Measurements from ENCODE around the gene LMAN2. TPM values are rescaled to one million over a fixed set of nuclear protein-coding genes. Genes with fewer than 3 reads are reported as not detected.
A peak's percentile ranks its signal among the peaks of the same experiment; 100 is the strongest.
"Not testable (repeated sequence)": the region's sequence is repeated elsewhere in the genome, so short reads cannot be mapped to it uniquely, and the experiment has no call there.

Gene LMAN2
- total RNA-seq, 1 experiment from 2014 or later, result 237 TPM

DNA sequence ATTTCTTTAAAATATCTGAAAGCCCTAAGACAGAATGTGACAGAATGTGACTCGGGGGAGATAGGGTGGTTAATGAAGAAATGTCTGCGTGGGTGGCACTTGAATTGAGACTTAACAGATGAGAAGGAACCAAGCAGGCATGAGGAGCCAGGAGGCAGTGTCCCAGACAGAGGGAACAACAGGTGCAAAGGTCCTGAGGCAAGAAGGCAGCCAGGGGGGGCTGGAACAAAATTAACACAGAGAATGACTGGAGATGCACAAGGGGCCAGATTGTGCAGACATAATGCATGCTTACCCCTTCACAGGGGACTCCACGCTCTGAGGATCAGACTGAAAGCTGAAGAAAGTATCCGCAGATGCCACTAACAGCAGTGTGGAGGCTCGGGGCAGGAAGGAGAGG lies 1.7 kb downstream of the LMAN2 start:
- no peak for DNase-seq (ENCODE audit: low read depth)

GRCh38 chr5:177349362-177349647 lies 2.2 kb downstream of the LMAN2 start:
- DNase-seq (ENCODE audit: low read depth), result no peak

DNA sequence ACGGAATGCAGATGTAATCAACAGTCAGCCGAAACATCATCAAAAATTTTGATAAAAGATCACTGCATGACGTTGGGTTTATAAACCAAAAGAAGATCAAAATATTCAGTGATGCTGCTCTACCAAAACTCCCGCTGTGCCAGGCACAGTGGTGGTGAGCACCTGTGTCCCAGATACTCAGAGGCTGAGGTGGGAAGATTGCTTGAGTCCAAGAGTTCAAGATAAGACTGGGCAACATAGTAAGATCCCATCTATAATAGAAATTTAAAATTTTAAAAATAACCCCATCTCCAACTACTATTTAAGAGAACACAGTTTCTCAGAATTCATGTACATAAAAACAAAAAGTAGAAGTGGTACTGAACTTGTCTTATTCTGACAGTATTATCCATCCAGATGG lies 3.8 kb downstream of the LMAN2 start:
- DNase-seq (ENCODE audit: low read depth), result no peak

DNA sequence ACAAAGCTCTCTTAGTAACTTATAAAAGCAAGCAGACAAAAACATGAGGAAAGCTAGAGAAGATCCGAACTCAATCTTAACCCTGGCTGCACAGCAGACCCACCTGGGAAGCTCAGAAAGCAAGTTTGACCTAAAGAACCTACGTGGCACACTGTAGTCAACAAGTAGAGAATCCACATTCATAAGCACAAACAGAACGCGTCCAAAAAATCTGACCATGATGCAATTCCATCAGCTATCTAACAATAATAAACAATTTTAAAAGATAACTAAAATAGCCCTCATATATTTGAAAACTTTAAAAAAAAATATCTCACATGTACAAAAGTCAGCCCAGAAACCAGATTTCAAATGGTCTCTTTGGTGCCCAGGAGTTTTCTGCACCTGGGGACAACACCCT lies 4.6 kb downstream of the LMAN2 start:
- DNase-seq (ENCODE audit: low read depth), result no peak

DNA sequence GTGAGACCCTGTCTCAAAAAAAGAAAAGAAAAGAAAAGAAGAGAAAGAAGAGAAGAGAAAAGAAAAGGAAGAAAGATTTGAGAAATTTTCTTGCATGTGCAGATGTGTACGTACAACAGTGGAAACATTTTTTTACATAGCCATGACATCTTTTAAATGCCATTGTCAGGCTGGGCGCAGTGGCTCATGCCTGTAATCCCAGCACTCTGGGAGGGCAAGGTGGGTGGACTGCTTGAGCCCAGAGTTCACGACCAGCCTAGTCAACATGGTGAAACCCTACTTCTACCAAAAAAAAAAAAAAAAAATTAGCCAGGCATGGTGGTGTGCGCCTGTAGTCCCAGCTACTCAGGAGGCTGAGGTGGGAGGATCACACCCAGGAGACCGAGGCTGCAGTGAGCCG lies 6.6 kb downstream of the LMAN2 start:
- no peak for DNase-seq (ENCODE audit: low read depth)

GRCh38 chr5:177343777-177344176 lies 7.7 kb downstream of the LMAN2 start:
- DNase-seq (ENCODE audit: low read depth), result no peak

DNA sequence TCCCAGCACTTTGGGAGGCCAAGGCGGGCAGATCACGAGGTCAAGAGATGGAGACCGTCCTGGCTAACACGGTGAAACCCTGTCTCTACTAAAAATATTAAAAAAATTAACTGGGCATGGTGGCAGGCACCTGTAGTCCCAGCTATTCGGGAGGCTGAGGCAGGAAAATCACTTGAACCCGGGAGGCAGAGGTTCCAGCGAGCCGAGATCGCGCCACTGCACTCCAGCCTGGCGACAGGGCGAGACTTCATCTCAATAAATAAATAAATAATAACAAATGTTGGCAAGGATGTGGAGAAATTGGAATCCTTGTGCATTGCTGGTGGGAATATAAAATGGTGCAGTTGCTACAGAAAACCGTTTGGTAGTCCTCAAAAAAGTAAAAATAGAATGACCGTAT lies 8.5 kb downstream of the LMAN2 start:
- DNase-seq (ENCODE audit: low read depth), result not testable (repeated sequence)

GRCh38 chr5:177339107-177339638 lies 12.3 kb downstream of the LMAN2 start:
- no peak for DNase-seq (ENCODE audit: low read depth)

GRCh38 chr5:177338251-177339106 lies 13.0 kb downstream of the LMAN2 start:
- DNase-seq (ENCODE audit: low read depth), result no peak

GRCh38 chr5:177336603-177337494 lies 14.6 kb downstream of the LMAN2 start:
- DNase-seq (ENCODE audit: low read depth), result no peak

DNA sequence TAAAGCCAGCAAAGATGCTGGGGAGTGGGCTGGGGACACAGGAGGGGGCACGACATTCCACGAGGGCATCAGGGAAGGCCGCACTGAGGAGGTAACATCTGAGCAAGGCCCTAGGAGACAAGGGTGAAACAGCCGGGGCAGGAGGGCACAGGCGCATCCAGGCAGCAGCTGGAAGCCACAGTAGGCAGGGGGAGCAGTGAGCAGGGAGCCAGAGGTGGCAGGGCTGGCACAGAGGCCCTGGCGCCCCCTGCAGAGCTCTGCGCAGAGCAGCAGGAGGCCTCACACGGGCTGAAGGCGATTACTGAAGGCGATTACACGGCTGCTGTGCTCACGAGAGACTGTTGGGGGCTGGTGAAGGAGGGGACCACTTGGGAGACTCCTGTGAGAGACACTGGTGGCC lies 15.4 kb downstream of the LMAN2 start:
- peak; percentile 49 for DNase-seq (ENCODE audit: low read depth)

GRCh38 chr5:177335701-177336065 lies 15.8 kb downstream of the LMAN2 start:
- no peak for DNase-seq (ENCODE audit: low read depth)

DNA sequence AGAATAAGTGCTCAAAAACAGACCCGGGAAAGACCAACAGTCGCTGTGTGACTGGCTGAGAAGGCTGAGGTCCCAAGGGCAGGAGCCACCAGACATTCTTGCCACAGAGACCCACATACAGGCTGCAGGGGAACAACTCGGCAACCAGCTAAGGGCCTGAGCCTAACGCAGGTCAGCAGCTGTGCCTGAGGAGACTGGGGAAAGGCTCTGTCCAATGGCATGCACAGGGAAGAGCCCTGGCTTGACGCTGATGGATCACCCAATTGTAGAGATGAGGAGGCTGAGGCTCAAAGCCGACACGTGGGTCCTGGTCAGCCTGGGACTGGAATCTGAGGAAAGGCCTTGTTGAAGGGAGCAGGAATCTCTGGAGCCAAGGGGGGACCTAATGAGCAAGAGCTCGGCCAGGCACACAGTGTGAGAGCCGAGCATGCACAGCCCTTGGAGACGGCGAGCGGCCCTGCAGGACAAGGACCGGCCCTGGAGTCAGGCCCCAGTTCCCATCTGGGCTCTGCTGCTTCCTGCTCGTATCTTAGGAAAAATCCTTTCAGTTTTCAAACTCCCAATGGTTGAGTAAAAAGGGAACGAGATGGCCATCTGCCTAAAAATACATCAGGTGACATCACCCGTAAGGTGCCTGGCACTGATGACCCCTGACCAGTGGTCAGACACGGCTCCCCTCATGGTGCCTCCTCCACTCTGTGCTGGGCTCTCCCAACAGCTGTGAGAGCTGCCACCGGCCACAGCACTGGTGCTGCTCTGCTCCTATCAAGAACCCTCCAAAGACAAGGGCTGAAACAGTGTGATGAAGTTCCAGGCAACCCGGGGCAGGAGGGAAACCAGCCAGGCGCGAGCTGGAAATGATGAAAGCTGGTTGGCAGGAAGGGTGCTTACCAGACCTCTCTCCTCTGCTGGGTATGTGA lies 16.4 kb downstream of the LMAN2 start:
- no peak for DNase-seq (ENCODE audit: low read depth)

DNA sequence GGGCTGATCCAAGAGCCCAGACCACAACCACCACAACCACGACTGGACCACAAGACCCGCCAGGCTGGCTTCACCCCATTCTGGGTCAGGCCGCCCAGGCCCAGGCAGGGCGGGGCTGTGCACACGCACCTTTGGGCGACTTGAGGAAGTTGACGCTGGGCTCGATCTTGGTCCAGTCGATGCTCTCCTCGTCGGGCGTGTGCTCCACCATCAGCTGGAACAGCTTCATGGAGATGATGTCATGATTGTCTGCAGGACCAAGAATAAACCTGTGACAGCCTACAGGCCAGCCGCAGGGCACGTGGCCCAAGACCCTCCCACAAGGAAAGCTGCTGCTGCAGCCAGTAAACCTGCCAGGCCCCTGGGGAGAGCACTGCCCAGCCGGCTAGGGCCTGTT lies 17.3 kb downstream of the LMAN2 start:
- DNase-seq (ENCODE audit: low read depth), result no peak

GRCh38 chr5:177333420-177334154 lies 17.9 kb downstream of the LMAN2 start:
- no peak for DNase-seq (ENCODE audit: low read depth)

DNA sequence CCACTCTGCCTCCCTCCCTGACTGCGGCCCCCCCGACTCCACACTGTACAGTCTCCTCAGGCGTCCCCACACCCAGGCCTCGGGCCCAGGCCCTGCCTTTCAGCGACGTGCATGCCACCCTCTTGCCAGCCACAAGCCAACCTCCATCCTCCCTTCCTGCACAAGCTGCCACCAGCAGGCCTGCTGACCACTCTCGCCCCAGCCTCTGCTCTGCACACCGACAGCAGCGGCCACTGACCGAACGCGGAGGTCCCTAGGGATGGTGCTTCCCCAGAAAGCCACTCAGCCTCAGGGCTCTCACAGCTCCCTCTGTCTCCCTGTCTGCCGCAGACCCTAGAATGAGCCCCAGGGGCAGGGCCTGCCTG lies 18.6 kb downstream of the LMAN2 start:
- no peak for DNase-seq (ENCODE audit: low read depth)

DNA sequence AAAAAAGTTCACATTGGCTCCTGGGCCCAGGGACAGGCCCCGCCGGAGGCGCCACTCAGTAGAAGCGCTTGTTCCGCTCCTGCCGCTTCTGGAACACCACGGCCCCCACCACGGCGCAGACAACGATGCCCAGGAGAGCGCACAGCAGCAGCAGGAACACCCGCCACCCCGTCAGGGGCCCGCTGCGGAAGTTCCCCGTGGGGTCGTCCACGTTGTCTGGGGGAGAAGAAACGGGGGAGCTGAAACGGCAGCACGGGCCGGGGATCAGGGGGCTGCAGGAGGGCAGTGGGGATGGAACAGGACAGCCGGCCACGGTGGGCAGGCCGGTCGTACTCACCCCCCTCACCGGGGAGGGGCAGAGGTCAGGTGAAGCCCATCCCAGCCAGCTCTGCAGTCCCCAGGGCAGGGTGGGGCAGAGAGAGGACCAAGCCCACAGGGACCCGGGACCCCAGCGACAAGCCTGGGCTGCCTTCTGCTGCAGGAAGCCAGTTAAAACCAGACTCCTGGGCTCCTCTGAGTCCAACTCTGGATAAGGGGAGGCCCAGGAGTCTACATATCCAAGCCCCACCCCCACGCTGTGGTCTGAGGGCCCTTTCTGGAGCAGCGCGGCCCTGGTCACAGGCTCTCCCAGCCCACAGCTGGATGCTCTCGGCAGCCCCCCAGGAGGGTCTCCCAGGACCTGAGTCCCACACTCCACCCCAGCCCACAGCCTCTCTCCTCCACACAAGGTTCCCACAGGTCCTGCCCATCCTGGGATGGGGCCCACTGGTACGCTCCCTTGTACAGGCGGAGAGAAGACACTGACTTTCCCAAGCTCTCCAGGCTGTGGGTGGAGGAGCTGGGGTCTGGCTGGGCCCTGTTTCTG lies 19.2 kb downstream of the LMAN2 start:
- no peak for DNase-seq (ENCODE audit: low read depth)

GRCh38 chr5:177330991-177331842 lies 20.3 kb downstream of the LMAN2 start:
- no peak for DNase-seq (ENCODE audit: low read depth)

GRCh38 chr5:177329883-177330282 lies 21.6 kb downstream of the LMAN2 start:
- DNase-seq (ENCODE audit: low read depth), result no peak
